Measurements from ENCODE around the gene BNIP1.
"Not testable (repeated sequence)": the region's sequence is repeated elsewhere in the genome, so short reads cannot be mapped to it uniquely, and the experiment has no call there.

BNIP1 gene

DNA sequence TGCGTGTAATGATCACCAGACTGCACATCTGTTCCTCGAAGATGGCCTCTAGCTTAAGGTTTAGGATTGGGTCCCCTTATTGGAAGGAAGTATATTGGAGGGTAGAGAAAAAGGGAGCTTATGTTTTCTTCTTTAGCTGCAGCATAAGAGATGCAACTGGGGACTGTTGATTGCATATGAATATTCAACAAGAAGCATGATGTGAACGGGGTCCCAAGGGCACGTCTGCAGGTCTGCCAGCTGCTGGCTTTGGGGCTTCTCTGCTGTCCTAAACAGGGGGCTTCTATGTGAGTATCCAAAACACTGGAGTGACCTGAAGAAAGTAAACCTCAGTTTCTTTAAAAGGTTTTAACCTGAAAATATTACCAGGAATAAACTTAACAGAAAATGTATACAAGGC is 3.6 kb upstream of the BNIP1 start:
- no peaks in the 10 kb centered on the region for H3K36me3 ChIP-seq (ENCODE audit: control insufficient read depth, insufficient read depth, low read length)
- no peaks in the 10 kb centered on the region for H3K27me3 ChIP-seq (ENCODE audit: control insufficient read depth, insufficient read depth, low read length)
- no peaks in the 10 kb centered on the region for H3K4me1 ChIP-seq (ENCODE audit: control insufficient read depth, insufficient read depth, low read length)
- H3K4me3 ChIP-seq (ENCODE audit: low read length), result no peak overlapping the region
- H3K9ac ChIP-seq (ENCODE audit: low read length), result no peak overlapping the region
- no peak overlapping the region for H3K27ac ChIP-seq (ENCODE audit: low read depth, low read length)

DNA sequence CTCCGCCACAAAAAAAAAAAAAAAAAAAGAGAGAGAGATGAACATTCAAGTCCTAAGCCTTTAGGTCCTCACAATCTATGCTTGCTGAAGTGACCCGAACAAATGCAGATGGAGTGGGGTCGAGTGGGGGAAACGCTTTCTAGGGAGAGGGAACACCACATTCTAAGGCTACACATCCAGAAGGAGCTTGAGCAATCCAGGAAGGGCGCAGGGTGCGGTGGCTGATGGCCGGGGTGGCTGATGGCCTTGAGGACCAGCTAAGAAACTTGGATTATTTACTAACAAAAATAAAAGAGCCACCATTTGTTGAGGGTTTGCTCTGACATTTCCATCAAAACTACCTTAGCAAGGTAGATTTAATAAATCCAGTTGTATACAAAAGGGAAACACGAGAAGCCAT is 764 bp upstream of the BNIP1 start:
- H3K4me1 ChIP-seq (ENCODE audit: control insufficient read depth, insufficient read depth, low read length), result no peaks in the 10 kb centered on the region
- peaks cover 7% of the 10 kb centered on the region for H3K36me3 ChIP-seq (ENCODE audit: control insufficient read depth, insufficient read depth, low read length)
- no peak overlapping the region for H3K9ac ChIP-seq (ENCODE audit: low read length)
- no peaks in the 10 kb centered on the region for H3K27me3 ChIP-seq (ENCODE audit: control insufficient read depth, insufficient read depth, low read length)
- H3K27ac ChIP-seq (ENCODE audit: low read depth, low read length), result no peak overlapping the region
- no peak overlapping the region for H3K4me3 ChIP-seq (ENCODE audit: low read length)

DNA sequence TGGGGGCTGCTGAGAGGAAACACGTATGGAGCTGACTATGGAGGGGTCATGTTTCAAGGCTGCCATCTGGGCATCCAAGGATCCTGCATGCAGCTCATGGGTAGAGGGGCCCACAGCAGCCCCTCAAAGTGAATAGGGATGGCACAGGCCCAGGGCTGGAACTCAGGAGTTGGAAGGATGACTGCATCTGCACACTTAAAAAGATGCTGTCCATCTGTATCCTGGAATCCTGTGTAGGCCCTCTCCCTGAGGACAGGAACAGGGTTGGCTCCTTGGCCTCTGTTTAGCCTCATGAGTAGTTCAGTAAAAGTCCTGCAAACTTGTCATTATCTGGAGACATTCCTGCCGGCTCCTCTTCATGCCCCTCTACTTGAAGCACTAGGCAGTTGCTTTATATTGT is 4.0 kb downstream of the BNIP1 start:
- Histone ChIP-seq H3K4me1 (ENCODE audit: control insufficient read depth, insufficient read depth, low read length) (no peaks in the 10 kb centered on the region), H3K9ac (ENCODE audit: low read length) (no peak overlapping the region), H3K27ac (ENCODE audit: low read depth, low read length) (no peak overlapping the region), H3K36me3 (ENCODE audit: control insufficient read depth, insufficient read depth, low read length) (peaks cover 14% of the 10 kb centered on the region), H3K27me3 (ENCODE audit: control insufficient read depth, insufficient read depth, low read length) (no peaks in the 10 kb centered on the region), H3K4me3 (ENCODE audit: low read length) (no peak overlapping the region)

DNA sequence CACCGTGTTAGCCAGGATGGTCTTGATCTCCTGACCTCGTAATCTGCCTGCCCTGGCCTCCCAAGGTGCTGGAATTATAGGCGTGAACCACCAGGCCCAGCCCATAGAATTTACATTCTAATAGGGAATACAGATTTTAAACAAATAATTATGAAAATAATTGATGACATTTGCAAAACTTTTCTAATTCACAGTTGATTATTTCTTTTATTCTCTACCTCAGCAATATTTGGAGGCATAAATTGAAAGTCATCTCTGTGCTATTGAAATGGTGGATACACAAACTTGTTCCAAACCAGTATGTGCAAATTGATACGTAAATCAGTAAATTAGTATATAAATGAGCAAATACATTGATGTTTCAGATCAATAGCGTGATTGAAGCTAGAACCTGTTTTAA is 8.2 kb downstream of the BNIP1 start:
- H3K27me3 ChIP-seq (ENCODE audit: control insufficient read depth, insufficient read depth, low read length), result no peaks in the 10 kb centered on the region
- H3K27ac ChIP-seq (ENCODE audit: low read depth, low read length), result no peak overlapping the region
- H3K36me3 ChIP-seq (ENCODE audit: control insufficient read depth, insufficient read depth, low read length), result peaks cover 16% of the 10 kb centered on the region

DNA sequence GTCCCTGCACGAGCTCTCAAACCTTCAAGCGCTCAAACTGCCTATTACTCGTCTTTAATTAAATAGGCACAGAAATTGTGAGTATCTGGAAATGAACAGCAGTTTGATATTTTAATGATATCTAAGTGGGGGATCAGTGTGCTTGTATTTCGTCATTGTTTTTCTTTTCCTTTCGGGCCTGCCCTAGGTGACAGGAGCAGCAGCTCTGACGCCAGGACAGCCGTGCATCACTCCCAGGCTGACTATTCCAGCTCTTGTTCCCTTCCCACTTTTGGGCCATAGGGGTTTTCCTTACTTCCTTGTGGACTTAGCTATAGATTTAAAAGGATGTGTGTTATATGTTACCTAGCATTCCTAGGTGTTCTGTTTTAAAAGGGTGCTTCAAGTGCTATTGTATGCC is 9.5 kb downstream of the BNIP1 start:
- Histone ChIP-seq H3K36me3 (ENCODE audit: control insufficient read depth, insufficient read depth, low read length) (peaks cover 17% of the 10 kb centered on the region), H3K4me1 (ENCODE audit: control insufficient read depth, insufficient read depth, low read length) (no peaks in the 10 kb centered on the region), H3K27ac (ENCODE audit: low read depth, low read length) (no peak overlapping the region), H3K27me3 (ENCODE audit: control insufficient read depth, insufficient read depth, low read length) (no peaks in the 10 kb centered on the region), H3K9ac (ENCODE audit: low read length) (no peak overlapping the region), H3K4me3 (ENCODE audit: low read length) (no peak overlapping the region)

More for the DNA sequence above, 8.2 kb downstream of the BNIP1 start:
- Histone ChIP-seq H3K4me3 (ENCODE audit: low read length) (no peak overlapping the region), H3K9ac (ENCODE audit: low read length) (no peak overlapping the region), H3K4me1 (ENCODE audit: control insufficient read depth, insufficient read depth, low read length) (no peaks in the 10 kb centered on the region)

DNA sequence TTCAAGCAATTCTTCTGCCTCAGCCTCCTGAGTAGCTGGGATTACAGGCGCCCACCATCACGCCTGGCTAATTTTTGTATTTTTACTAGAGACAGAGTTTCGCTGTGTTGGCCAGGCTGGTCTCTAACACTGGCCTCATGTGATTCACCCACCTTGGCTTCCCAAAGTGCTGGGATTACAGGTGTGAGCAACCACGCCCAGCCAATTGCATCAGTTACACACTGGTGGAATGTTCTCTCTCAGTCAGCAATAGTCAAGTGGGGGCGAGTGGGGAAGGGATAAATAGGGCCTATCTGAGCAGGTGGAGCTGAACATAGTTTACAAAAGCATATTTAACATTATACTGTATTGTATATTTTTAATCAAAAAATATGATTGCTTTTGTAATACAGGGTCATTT is 10.3 kb downstream of the BNIP1 start:
- not testable (repeated sequence) for H3K27me3 ChIP-seq (ENCODE audit: control insufficient read depth, insufficient read depth, low read length); H3K4me3 ChIP-seq (ENCODE audit: low read length); H3K27ac ChIP-seq (ENCODE audit: low read depth, low read length); H3K4me1 ChIP-seq (ENCODE audit: control insufficient read depth, insufficient read depth, low read length); H3K9ac ChIP-seq (ENCODE audit: low read length)
- peaks cover 11% of the 10 kb centered on the region for H3K36me3 ChIP-seq (ENCODE audit: control insufficient read depth, insufficient read depth, low read length)

DNA sequence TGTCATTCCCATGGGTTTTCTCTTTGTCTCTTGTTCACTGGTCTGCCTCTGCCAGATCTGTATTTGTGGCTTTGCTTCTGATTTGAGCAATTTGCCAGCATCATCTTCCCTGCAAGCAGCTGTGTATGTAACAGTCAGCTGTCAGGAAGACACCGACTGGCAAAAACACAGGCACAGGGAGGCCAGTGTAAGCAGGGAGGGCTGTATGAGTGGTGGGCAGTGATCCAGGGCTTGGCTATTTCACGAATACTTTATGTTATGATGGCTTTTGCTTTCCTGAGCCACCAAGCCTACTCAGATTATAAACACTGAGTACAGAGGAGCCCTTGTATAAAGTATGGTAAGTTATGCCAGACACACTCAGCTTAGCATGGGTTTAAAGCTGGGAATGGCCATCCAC is 11.6 kb downstream of the BNIP1 start:
- Histone ChIP-seq H3K4me1 (ENCODE audit: control insufficient read depth, insufficient read depth, low read length) (no peaks in the 10 kb centered on the region), H3K4me3 (ENCODE audit: low read length) (no peak overlapping the region), H3K27ac (ENCODE audit: low read depth, low read length) (no peak overlapping the region), H3K36me3 (ENCODE audit: control insufficient read depth, insufficient read depth, low read length) (peaks cover 19% of the 10 kb centered on the region), H3K27me3 (ENCODE audit: control insufficient read depth, insufficient read depth, low read length) (no peaks in the 10 kb centered on the region), H3K9ac (ENCODE audit: low read length) (no peak overlapping the region)

DNA sequence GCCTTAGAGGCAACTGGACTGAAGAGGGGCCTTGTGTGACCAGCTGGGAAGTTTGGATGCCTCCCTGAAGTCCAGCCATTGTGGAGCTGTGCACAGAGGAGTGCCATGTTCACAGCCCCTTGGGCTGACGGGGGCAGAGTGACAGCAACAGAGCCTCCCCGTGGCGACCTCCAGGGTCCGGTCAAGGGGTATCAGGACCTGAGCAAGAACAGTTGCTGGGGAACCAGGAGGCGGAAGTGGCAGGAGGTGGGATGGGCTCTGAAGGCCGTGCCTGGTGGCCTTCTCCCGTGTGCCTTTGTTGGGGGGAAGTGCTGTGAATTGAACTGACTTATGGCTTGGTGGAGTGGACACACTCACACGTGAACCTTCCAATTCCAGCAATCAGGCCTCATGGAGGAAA is 14.0 kb downstream of the BNIP1 start:
- Histone ChIP-seq H3K9ac (ENCODE audit: low read length) (no peak overlapping the region), H3K36me3 (ENCODE audit: control insufficient read depth, insufficient read depth, low read length) (peaks cover 20% of the 10 kb centered on the region), H3K4me3 (ENCODE audit: low read length) (no peak overlapping the region), H3K27me3 (ENCODE audit: control insufficient read depth, insufficient read depth, low read length) (no peaks in the 10 kb centered on the region), H3K4me1 (ENCODE audit: control insufficient read depth, insufficient read depth, low read length) (no peaks in the 10 kb centered on the region), H3K27ac (ENCODE audit: low read depth, low read length) (no peak overlapping the region)

DNA sequence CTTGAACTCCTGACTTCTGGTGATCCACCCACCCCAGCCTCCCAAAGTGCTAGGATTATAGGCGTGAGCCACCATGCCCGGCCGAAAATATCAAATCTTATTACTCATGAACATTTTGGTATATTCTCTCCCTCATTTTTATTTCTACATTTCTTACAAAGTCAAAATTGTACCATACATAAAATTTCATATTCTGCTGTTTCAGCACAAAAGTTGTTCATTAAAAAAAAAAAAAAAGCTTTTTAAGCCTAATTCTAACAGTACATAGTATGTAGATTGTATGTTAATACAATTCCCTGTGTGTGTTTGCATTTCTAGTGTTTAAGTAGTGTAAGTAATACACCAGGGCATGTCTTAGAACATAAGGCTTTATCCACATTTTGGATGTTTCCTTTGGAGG is 14.9 kb downstream of the BNIP1 start:
- Histone ChIP-seq H3K36me3 (ENCODE audit: control insufficient read depth, insufficient read depth, low read length) (peaks cover 20% of the 10 kb centered on the region), H3K4me1 (ENCODE audit: control insufficient read depth, insufficient read depth, low read length) (no peaks in the 10 kb centered on the region), H3K27me3 (ENCODE audit: control insufficient read depth, insufficient read depth, low read length) (no peaks in the 10 kb centered on the region), H3K27ac (ENCODE audit: low read depth, low read length) (no peak overlapping the region), H3K4me3 (ENCODE audit: low read length) (no peak overlapping the region), H3K9ac (ENCODE audit: low read length) (no peak overlapping the region)

DNA sequence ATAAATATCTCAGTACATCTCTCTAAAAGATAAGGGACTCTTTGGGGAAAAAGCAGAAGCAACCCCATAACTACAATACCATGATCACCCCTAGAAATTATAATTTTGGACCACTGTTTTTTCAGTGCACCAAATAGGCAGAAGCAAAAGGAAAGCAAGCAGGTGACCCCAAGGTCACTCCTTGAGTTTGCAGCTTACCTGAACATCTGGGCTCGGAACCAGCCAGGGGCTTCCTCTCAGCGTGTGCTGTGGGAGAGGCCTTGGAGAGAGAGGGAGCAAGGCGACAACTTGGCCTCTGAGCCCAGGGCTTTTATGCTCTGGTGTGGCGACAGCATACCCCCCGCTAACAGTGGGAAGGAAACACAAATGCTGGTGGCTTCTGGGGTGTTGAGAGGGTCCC is 16.8 kb downstream of the BNIP1 start:
- Histone ChIP-seq H3K4me3 (ENCODE audit: low read length) (no peak overlapping the region), H3K27ac (ENCODE audit: low read depth, low read length) (no peak overlapping the region), H3K36me3 (ENCODE audit: control insufficient read depth, insufficient read depth, low read length) (peaks cover 17% of the 10 kb centered on the region), H3K4me1 (ENCODE audit: control insufficient read depth, insufficient read depth, low read length) (no peaks in the 10 kb centered on the region), H3K27me3 (ENCODE audit: control insufficient read depth, insufficient read depth, low read length) (no peaks in the 10 kb centered on the region), H3K9ac (ENCODE audit: low read length) (no peak overlapping the region)

DNA sequence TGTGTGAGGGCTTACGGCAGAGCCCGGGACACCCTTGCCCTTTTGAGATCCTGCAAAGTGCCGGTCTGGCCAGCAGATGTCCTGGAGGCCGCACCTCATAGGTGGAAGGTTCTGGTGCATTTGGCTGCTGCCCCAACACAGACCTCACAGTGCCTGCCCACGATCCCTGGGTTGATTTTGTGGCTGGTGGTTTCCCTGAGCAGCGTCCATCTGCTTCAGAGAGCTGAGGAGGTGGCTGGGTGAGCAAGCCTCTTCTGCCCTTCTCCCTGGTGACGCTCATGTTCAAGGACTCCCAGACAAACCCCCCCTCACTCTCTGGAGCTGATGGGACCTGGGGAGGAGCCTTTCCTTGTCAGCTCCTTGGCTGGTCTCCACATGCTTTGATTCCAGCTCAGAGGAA is 18.9 kb downstream of the BNIP1 start:
- no peak overlapping the region for H3K27ac ChIP-seq (ENCODE audit: low read depth, low read length)
- no peaks in the 10 kb centered on the region for H3K4me1 ChIP-seq (ENCODE audit: control insufficient read depth, insufficient read depth, low read length)
- peaks cover 13% of the 10 kb centered on the region for H3K36me3 ChIP-seq (ENCODE audit: control insufficient read depth, insufficient read depth, low read length)
- H3K27me3 ChIP-seq (ENCODE audit: control insufficient read depth, insufficient read depth, low read length), result no peaks in the 10 kb centered on the region
- H3K4me3 ChIP-seq (ENCODE audit: low read length), result no peak overlapping the region
- no peak overlapping the region for H3K9ac ChIP-seq (ENCODE audit: low read length)

DNA sequence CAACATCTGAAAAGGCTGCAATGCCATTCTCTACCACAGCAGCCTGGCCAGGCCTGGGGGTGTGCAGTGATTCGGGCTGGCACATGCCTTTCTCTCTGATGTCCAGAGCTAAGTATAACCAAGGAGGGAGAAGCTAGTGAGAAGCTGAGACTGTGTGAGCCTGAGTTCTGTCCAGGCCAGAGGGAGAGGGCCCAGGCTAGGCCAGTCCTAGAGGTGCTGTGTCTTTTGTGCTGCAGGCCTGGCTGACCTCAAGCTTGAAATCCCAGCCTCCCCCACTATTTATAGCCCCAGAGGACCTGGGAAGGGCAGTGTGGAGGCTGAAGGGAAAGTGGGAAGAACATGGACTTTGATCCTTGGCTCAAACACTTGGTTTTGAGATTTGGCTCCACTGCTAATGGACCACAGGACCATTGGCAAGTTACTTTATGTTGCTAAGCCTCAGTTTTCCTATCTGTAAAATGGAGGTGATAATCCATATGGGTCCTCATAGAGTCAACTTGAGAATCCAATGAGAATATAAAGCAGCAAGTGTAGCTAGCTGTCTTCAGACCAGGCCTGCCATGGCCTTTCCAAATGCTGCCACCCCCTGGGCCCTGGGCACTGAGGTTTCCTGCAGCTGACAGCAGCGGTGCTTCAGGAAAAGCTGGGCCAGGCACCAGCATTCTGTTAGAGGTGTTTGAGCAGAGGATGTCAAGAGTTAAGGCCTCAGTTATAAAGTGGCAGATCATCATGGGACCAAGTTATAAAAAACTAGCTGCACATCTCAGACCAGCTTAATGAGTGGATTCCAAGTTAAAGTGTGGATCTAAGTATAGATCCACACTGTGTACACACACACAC is 21.1 kb downstream of the BNIP1 start:
- H3K36me3 ChIP-seq (ENCODE audit: control insufficient read depth, insufficient read depth, low read length), result peaks cover 6% of the 10 kb centered on the region
- no peak overlapping the region for H3K9ac ChIP-seq (ENCODE audit: low read length)
- H3K27me3 ChIP-seq (ENCODE audit: control insufficient read depth, insufficient read depth, low read length), result no peaks in the 10 kb centered on the region
- H3K4me3 ChIP-seq (ENCODE audit: low read length), result no peak overlapping the region
- no peaks in the 10 kb centered on the region for H3K4me1 ChIP-seq (ENCODE audit: control insufficient read depth, insufficient read depth, low read length)
- H3K27ac ChIP-seq (ENCODE audit: low read depth, low read length), result no peak overlapping the region

DNA sequence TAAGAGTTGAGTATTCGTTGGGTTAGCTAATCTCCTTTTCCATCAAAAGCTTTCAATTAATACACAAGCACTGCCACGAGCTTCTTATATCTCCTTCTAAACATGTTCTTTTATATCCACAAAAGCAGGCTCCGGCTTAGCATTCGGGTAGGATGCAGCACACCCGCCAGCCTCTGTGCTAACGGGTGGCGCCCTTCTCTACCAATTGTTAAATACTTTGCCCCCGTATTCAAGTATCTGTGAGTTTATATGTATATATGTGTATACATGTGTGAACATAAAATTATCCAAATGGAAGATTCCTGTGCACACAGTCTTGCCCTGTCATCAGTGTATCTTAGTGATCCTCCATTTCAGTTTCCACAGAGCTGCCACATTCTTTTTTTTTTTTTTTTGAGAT is 27.8 kb downstream of the BNIP1 start:
- no peaks in the 10 kb centered on the region for H3K36me3 ChIP-seq (ENCODE audit: control insufficient read depth, insufficient read depth, low read length)
- no peaks in the 10 kb centered on the region for H3K27me3 ChIP-seq (ENCODE audit: control insufficient read depth, insufficient read depth, low read length)
- H3K4me1 ChIP-seq (ENCODE audit: control insufficient read depth, insufficient read depth, low read length), result no peaks in the 10 kb centered on the region
- no peak overlapping the region for H3K27ac ChIP-seq (ENCODE audit: low read depth, low read length)
- H3K9ac ChIP-seq (ENCODE audit: low read length), result no peak overlapping the region
- H3K4me3 ChIP-seq (ENCODE audit: low read length), result no peak overlapping the region
